Tibial nerve (tissue), 4 donors: ENCODE measurements around the gene TULP4. TPM values are rescaled to one million over a fixed set of nuclear protein-coding genes. Genes with fewer than 3 reads are reported as not detected.

Experiments
- DNase-seq, 2 donors: peaks; one replicate each; pipeline ENCODE4 v3.0.0-alpha.2; 2019; ENCODE audit warnings: low spot score in 2 of 2
- H3K27ac ChIP-seq, 4 donors: fragments of 200-600 bp; sonication (generic) in 3 of 4; one replicate each; pipeline ENCODE4 v1.5.1; 2017 to 2019; ENCODE audit warnings: mild to moderate bottlenecking in 1 of 4
- H3K27me3 ChIP-seq, 2 donors: fragments of 200-600 bp; sonication (generic) in 1 of 2; one replicate each; pipeline versions ENCODE4 v1.5.1 to v1.6.0; 2017 to 2019
- H3K36me3 ChIP-seq, 3 donors: fragments of 200-600 bp; sonication (generic); one replicate each; pipeline ENCODE4 v1.5.1; 2018 to 2019
- H3K4me1 ChIP-seq, 4 donors: fragments of 200-600 bp; sonication (generic) in 3 of 4; one replicate each; pipeline ENCODE4 v1.5.1; 2017 to 2019
- H3K4me3 ChIP-seq, 4 donors: fragments of 200-600 bp; sonication (generic) in 3 of 4; one replicate each; pipeline ENCODE4 v1.5.1; 2017 to 2019; ENCODE audit warnings: mild to moderate bottlenecking in 1 of 4, moderate library complexity in 1 of 4
- H3K9me3 ChIP-seq, 4 donors: fragments of 200-600 bp; sonication (generic) in 3 of 4; one replicate each; pipeline ENCODE4 v1.5.1; 2017 to 2019
- CTCF ChIP-seq, 5 experiments: fragments of 200-600 bp in 3 of 5; fragments of 450-650 bp in 2 of 5; sonication (generic) in 3 of 5; IDR thresholded peaks; one replicate each; pipeline ENCODE4 v1.5.1; 2016 to 2019; ENCODE audit warnings: antibody characterized with exemption in 5 of 5, mild to moderate bottlenecking in 3 of 5, moderate library complexity in 2 of 5
- EP300 ChIP-seq, 2 donors: sonication (generic); formaldehyde crosslinking; IDR thresholded peaks; one replicate each; pipeline ENCODE4 v1.6.1; 2017; ENCODE audit warnings: antibody characterized with exemption in 2 of 2, mild to moderate bottlenecking in 1 of 2
- POLR2A ChIP-seq, 2 donors: fragments of 450-650 bp; IDR thresholded peaks; one replicate each; pipeline ENCODE4 v1.6.1; 2017; ENCODE audit warnings: antibody characterized with exemption in 2 of 2, mild to moderate bottlenecking in 2 of 2, moderate library complexity in 2 of 2
- WGBS, 2 donors: methylation state at CpG; one replicate each; pipeline ENCODE4 v1.1.5; 2018; 5-methylcytosine and 5-hydroxymethylcytosine counted together
- total RNA-seq, 4 donors: library from RNA; depleted of rRNA; stranded (reverse); fragments of >200 nt; gene quantifications; one replicate each; pipeline ENCODE4 v1.1.0, GENCODE V29; 2016

Gene TULP4
- total RNA-seq, 4 donors from 2014 or later, result 91.2 to 109 (median 101) TPM

GRCh38 chr6:158322400-158322723, 10.1 kb downstream of the TULP4 start:
- no peak overlapping the region for H3K4me3 ChIP-seq
- DNase-seq, result no peak
- H3K27me3 ChIP-seq, result no peaks in the 10 kb centered on the region
- peaks cover 0 to 4% (median 2%) of the 10 kb centered on the region in 4 donors for H3K4me1 ChIP-seq
- H3K9me3 ChIP-seq, result peaks cover 0 to 3% (median 0%) of the 10 kb centered on the region in 4 donors
- H3K27ac ChIP-seq, result no peak overlapping the region
- no peaks in the 10 kb centered on the region for H3K36me3 ChIP-seq
- TF ChIP-seq POLR2A (IDR thresholded peaks at IDR 0.05) (no peak), EP300 (IDR thresholded peaks at IDR 0.05) (no peak), CTCF (IDR thresholded peaks at IDR 0.05) (no peak)

DNA sequence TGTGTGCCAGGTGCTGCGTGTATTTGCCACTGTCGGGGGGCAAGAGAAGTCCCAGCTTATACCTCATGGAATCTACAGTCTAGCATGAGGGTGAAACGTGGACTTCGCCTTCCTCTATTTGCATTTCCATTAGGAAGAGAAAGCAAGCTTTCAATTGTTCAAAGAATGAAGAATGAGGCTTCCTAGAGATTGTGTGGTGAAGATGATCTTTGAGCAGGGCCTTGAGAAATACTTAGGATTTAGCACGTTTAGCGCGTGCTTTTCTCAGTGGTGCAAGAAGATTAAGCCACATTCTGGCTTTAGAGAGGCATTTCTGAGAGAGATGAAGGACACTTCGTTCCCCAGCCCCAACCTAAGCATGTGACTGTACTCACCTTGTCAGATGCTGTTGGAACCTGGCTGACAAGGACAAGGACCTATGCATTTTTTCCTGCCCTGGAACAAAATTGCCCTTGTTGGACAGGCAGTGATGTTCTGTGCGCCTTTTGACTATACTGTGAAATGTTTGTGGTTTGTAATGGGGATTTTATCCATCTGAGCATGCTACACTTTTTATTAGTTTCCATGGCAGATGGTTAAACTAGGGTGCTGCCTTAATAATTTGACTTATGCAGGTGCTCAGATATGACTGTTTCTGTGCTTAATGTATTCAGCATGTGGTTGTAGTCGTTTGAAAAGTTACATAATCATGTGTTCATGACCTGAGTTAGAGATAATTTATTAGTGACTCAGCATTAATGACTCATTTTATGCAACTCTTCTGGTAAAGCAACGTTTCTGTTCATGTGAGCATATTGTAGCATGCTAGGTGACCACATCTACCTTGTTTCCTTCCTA, 10.7 kb downstream of the TULP4 start:
- no peaks in the 10 kb centered on the region for H3K36me3 ChIP-seq
- no peak for TF ChIP-seq CTCF (IDR thresholded peaks at IDR 0.05)
- TF ChIP-seq EP300 (IDR thresholded peaks at IDR 0.05), result no peak
- TF ChIP-seq POLR2A (IDR thresholded peaks at IDR 0.05), result no peak
- H3K4me1 ChIP-seq, result peaks cover 0 to 4% (median 2%) of the 10 kb centered on the region in 4 donors
- DNase-seq, result no peak
- H3K27me3 ChIP-seq, result no peaks in the 10 kb centered on the region
- H3K9me3 ChIP-seq, result peaks cover 0 to 3% (median 0%) of the 10 kb centered on the region in 4 donors
- H3K4me3 ChIP-seq, result no peak overlapping the region
- H3K27ac ChIP-seq, result no peak overlapping the region
- 73% methylated on average over 11 of the region's 11 CpGs for WGBS, 2 donors

- Histone ChIP-seq H3K27ac (no peak overlapping the region), H3K36me3 (no peaks in the 10 kb centered on the region), H3K27me3 (no peaks in the 10 kb centered on the region), H3K4me3 (no peak overlapping the region), H3K9me3 (peaks cover 0 to 3% (median 0%) of the 10 kb centered on the region in 4 donors), H3K4me1 (peaks cover 0 to 5% (median 2%) of the 10 kb centered on the region in 4 donors)
- WGBS, 2 donors, result 87 to 97% methylated on average over 2 of the region's 2 CpGs
- DNase-seq, result no peak
- no peak for TF ChIP-seq POLR2A (IDR thresholded peaks at IDR 0.05)
Observed at GRCh38 chr6:158323561-158323958, 11.3 kb downstream of the TULP4 start.

GRCh38 chr6:158324136-158324535, 11.9 kb downstream of the TULP4 start:
- WGBS, 2 donors, result 73 to 79% methylated on average over 5 of the region's 5 CpGs

DNA sequence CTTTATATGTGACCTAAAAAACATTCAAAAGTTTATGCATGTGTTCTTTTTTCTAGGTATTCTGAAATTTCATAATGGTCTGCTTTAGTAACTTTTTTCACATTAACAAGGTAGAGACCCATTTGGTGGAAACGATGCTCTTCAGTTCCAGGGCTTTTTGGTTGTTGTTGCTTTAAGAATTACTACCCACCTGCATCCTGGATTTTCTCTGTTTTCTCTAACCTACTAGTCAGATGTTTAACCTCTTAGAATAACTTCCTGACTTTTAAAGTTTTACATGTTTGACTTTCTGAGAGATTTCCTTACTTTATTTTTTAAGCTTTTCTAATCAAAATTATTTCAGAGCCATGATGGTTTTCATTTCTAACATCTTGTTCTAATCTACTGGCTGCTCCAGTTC, 14.9 kb downstream of the TULP4 start:
- Histone ChIP-seq H3K36me3 (peaks cover 0 to under 1% (median 0%) of the 10 kb centered on the region in 3 donors), H3K4me1 (peaks cover 0 to 5% (median 2%) of the 10 kb centered on the region in 4 donors), H3K9me3 (peaks cover 0 to 3% (median 0%) of the 10 kb centered on the region in 4 donors), H3K27me3 (no peaks in the 10 kb centered on the region), H3K4me3 (no peak overlapping the region), H3K27ac (no peak overlapping the region)
- no peak for DNase-seq
- WGBS, 2 donors, result 63 to 66% methylated on average over 1 of the region's 1 CpG
- no peak for TF ChIP-seq CTCF (IDR thresholded peaks at IDR 0.05)
- TF ChIP-seq POLR2A (IDR thresholded peaks at IDR 0.05), result no peak
- no peak for TF ChIP-seq EP300 (IDR thresholded peaks at IDR 0.05)

More at GRCh38 chr6:158324136-158324535, 11.9 kb downstream of the TULP4 start:
- peaks cover 0 to 10% (median 2%) of the 10 kb centered on the region in 4 donors for H3K4me1 ChIP-seq
- no peaks in the 10 kb centered on the region for H3K27me3 ChIP-seq
- no peak for DNase-seq
- no peak overlapping the region for H3K4me3 ChIP-seq
- no peaks in the 10 kb centered on the region for H3K36me3 ChIP-seq
- TF ChIP-seq CTCF (IDR thresholded peaks at IDR 0.05), result no peak
- TF ChIP-seq POLR2A (IDR thresholded peaks at IDR 0.05), result no peak
- TF ChIP-seq EP300 (IDR thresholded peaks at IDR 0.05), result no peak
- H3K9me3 ChIP-seq, result peaks cover 0 to 3% (median 0%) of the 10 kb centered on the region in 4 donors
- H3K27ac ChIP-seq, result no peak overlapping the region
